ENCODE data around the gene TAS1R3. TPM values are rescaled to one million over a fixed set of nuclear protein-coding genes. Genes with fewer than 3 reads are reported as not detected.

TAS1R3 gene
- total and polyA plus RNA-seq, 2 of the 4 experiments (the other 2 are of a cell fraction) = under 0.01 to 0.05 TPM

DNA sequence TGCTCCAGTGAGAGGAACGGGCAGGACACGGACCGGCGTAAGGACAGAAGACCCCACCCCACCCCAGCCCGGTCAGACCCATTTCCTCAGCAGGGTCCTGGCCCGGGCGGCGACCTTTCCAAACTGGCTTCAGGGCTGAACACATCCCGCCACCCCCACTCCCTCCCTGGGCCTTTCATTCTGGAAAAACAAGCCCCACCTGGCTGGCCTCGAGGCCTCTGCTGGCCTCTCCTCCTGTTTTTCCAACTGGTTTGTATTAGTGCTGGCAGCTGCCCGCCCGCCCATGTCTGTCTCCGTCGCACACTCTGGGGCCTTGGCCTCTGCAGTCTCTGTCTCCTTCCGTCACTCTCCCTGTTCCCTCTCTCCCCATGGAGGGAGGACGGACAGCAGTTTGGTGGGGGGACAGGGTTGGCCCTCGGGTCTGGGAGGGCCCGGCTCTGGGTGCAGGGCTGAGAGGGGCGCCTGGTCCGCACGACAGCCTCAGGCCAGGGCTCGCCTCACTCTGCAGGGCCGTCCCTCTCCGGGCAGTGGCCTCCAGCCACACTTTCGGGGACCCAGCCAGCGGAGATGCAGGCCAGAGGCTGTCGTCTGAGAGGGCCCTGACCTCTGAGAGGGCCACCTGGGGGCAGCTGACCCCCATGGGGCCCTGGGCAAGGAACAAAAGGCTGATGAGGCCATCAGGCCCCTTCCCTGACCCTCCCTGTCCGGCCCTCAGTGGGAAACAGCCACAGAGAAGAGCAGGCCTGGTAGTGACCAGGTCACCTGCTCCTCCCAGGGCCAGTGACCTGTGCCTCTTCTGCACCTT lies 28.8 kb downstream of the TAS1R3 start:
- Histone ChIP-seq H3K4me1 (ENCODE audit: control insufficient read depth, insufficient read depth, low read length) (peaks cover 31% of the 10 kb centered on the region), H3K27me3 (ENCODE audit: control insufficient read depth, insufficient read depth, low read length) (no peaks in the 10 kb centered on the region), H4K8ac (ENCODE audit: low read depth in 2 of 2, low read length in 2 of 2) (peak overlapping the region; percentile 92), H4K20me1 (ENCODE audit: insufficient read depth, low read length) (peaks cover 20% of the 10 kb centered on the region), H2BK15ac (ENCODE audit: low read depth, low read length) (peak overlapping the region; percentile 90; the same call in 2 of the 3 replicates), H3K79me1 (ENCODE audit: low read depth in 1 of 2, low read length in 2 of 2) (peaks cover 4 to 17% of the 10 kb centered on the region in 2 experiments; a peak in 3 of 4 replicates), H2BK20ac (ENCODE audit: low read depth, low read length) (peak overlapping the region; percentile 81), H3K18ac (ENCODE audit: low read depth, low read length) (peak overlapping the region; percentile 71), H2AK5ac (ENCODE audit: low read depth, low read length) (peak overlapping the region; percentile 99), H2AK9ac (replicated peaks; ENCODE audit: low read depth, low read length, poor library complexity) (peak overlapping the region; percentile 94), H3K14ac (replicated peaks; ENCODE audit: low read depth, low read length) (peak overlapping the region; percentile 81), H3K9ac (ENCODE audit: low read depth, low read length) (peak overlapping the region; percentile 31), H3K4me3 (ENCODE audit: insufficient read depth, low read depth, low read length) (no peak overlapping the region), H2BK120ac (ENCODE audit: low read depth, low read length) (peak overlapping the region; percentile 99), H3K56ac (ENCODE audit: extremely low read depth, insufficient read depth, low read length) (peak overlapping the region; percentile 87), H3K4me2 (ENCODE audit: low read depth, low read length) (peak overlapping the region; percentile 31; the same call in 1 of the 2 replicates), H3K23ac (ENCODE audit: low read depth, low read length) (peak overlapping the region; percentile 71), H4K91ac (ENCODE audit: insufficient read depth, low read depth, low read length) (peak overlapping the region; percentile 98), H3K27ac (ENCODE audit: insufficient read depth, low read length) (peak overlapping the region; percentile 96), H3K4ac (ENCODE audit: low read depth, low read length) (peak overlapping the region; percentile 99), H3K9me1 (ENCODE audit: insufficient read depth, low read length) (peaks cover 13% of the 10 kb centered on the region), H4K5ac (ENCODE audit: low read depth, low read length) (peak overlapping the region; percentile 86), H3K36me3 (ENCODE audit: control insufficient read depth, insufficient read depth, low read length) (peaks cover 4% of the 10 kb centered on the region; the same call in 1 of the 2 replicates), H2BK5ac (ENCODE audit: low read depth, low read length, poor library complexity, severe bottlenecking) (peak overlapping the region; percentile 96), H2AFZ (replicated peaks; ENCODE audit: low read length, poor library complexity) (peak overlapping the region; percentile 69), H3K9me3 (ENCODE audit: control insufficient read depth, insufficient read depth, low read length) (no peaks in the 10 kb centered on the region)
- 76% methylated on average over 14 of the region's 28 CpGs; no CpG with 5 or more reads in 1 of the 2 experiments for WGBS, 2 experiments (ENCODE audit: extremely low coverage in 2 of 2, insufficient read length in 1 of 2)
- ATAC-seq (ENCODE audit: low read depth) (peak; percentile 0; the same call in 1 of the 2 replicates), DNase-seq (peak; percentile 68)
- no TSS peak for BruUV-seq (replicated peaks)
- POLR2A ChIA-PET (ENCODE audit: unreplicated experiment) = interaction anchor here (1.0 kb wide), 1 partner anchor 15 kb away, joined by 3 read pairs; the partner anchor contains the start of gene AURKAIP1
- intact Hi-C loops (cut with micrococcal nuclease) (loop anchor here (2.0 to 5.0 kb wide), 2 partner anchors 13 to 53 kb away; partner anchors contain the start of genes ACAP3 and PUSL1), dilution Hi-C loops (cut with HindIII; ENCODE audit: low sequenced_read_pairs, unreplicated experiment) (no loop called here), in situ Hi-C loops (cut with MboI; ENCODE audit: low sequenced_read_pairs) (no loop called here)
- CTCF ChIA-PET = no interaction called here
- no peak for TF ChIP-seq MXI1 (IDR thresholded peaks at IDR 0.05; ENCODE audit: borderline replicate concordance, low read depth, low read length)
- TF ChIP-seq, protein P1, sequence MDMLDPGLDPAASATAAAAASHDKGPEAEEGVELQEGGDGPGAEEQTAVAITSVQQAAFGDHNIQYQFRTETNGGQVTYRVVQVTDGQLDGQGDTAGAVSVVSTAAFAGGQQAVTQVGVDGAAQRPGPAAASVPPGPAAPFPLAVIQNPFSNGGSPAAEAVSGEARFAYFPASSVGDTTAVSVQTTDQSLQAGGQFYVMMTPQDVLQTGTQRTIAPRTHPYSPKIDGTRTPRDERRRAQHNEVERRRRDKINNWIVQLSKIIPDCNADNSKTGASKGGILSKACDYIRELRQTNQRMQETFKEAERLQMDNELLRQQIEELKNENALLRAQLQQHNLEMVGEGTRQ (IDR thresholded peaks at IDR 0.05; ENCODE audit: low read depth, low read length) = no peak
- TF ChIP-seq MAZ (IDR thresholded peaks at IDR 0.05; ENCODE audit: borderline replicate concordance, low read depth, low read length) = 0 out of 2 replicates have a peak, but pooled peaks have one; percentile 15
- 0 out of 2 replicates have a peak, but pooled peaks have one; percentile 14 for TF ChIP-seq BHLHE40 (IDR thresholded peaks at IDR 0.05; ENCODE audit: low read depth, low read length)
- TF ChIP-seq FOS (IDR thresholded peaks at IDR 0.05; ENCODE audit: low read depth, low read length) = no peak
- TF ChIP-seq NFE2L2 (IDR thresholded peaks at IDR 0.05; ENCODE audit: low read depth, low read length) = no peak
